ENCODE results near the gene PPP2R2B. TPM values are rescaled to one million over a fixed set of nuclear protein-coding genes. Genes with fewer than 3 reads are reported as not detected.

Gene PPP2R2B
- polyA plus RNA-seq, 2 of the 4 experiments (the other 2 are of a cell fraction): not detected

DNA sequence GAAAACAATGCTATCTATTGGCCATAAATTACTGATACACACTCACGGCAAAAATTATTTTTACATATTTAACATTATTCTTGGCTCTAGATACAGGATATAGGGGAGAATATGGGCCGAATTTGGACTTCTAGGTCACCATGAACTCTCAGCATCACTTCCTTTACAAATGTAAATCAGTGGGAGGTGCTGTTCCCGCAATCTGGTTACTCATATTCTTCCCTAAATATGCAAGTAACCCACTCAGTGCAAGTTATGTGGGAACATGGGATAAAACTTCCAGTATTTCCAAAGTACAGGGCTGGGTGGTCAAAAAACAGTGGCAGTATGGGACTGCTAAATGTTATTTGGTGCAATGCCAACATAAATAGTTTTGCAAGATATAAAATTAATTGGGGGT is 145.6 kb downstream of the PPP2R2B start (continued):
- TF ChIP-seq, protein P1, sequence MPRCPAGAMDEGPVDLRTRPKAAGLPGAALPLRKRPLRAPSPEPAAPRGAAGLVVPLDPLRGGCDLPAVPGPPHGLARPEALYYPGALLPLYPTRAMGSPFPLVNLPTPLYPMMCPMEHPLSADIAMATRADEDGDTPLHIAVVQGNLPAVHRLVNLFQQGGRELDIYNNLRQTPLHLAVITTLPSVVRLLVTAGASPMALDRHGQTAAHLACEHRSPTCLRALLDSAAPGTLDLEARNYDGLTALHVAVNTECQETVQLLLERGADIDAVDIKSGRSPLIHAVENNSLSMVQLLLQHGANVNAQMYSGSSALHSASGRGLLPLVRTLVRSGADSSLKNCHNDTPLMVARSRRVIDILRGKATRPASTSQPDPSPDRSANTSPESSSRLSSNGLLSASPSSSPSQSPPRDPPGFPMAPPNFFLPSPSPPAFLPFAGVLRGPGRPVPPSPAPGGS (IDR thresholded peaks at IDR 0.05): no peak
- TF ChIP-seq CHD2 (IDR thresholded peaks at IDR 0.05; ENCODE audit: low read length, partially characterized antibody) (no peak), CHD4 (IDR thresholded peaks at IDR 0.05; ENCODE audit: borderline replicate concordance) (no peak), RFX5 (IDR thresholded peaks at IDR 0.05) (no peak), NR3C1 (IDR thresholded peaks at IDR 0.05) (no peak), FOSB (CRISPR knock-in tag; IDR thresholded peaks at IDR 0.05) (no peak), FOXS1 (CRISPR knock-in tag; IDR thresholded peaks at IDR 0.05) (no peak), TFCP2L1 (CRISPR knock-in tag; IDR thresholded peaks at IDR 0.05) (no peak)

DNA sequence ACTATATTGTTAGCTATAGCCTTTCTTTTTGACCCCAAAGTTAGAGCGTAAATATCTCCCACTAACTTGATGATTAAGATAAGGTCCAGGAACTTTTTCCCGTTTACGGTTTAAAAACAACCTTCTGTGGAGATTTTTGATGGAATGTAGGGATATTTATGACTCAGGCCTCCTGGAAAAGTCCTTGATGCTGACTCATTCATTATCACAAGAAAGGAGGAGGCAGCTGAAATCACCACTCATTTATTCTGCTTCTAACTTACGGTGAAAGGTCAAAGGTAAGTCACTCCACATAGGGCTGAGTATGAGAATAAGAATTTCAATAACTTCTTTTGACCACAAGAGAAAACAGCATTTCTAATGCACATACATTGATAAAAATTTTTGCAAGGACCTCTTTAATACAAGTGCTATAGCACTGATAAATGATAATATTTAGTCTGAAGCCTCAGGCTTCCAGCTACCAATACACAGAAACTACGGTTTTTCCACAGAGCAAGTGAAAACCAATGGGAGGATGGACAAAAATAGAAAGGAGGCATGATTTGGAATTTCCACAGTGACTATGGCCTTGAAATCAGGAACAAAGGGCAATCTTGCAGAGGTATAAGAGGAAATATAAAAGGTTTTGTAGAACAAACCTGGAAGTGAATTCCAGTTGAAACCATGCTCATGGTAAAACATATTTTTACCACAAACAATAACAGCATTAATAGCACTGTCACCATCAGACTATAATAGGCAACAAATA is 146.5 kb downstream of the PPP2R2B start:
- CTCF ChIA-PET: interaction anchor here (0.6 kb wide), 2 partner anchors 146 to 1255 kb away, joined by 3 to 4 read pairs; no protein-coding TSS in a partner anchor
- no peak for TF ChIP-seq ZNF302 (CRISPR knock-in tag; IDR thresholded peaks at IDR 0.05)
- peak; percentile 63 for TF ChIP-seq FOSL2 (IDR thresholded peaks at IDR 0.05)
- peak; percentile 80 for TF ChIP-seq FOSL2 (CRISPR knock-in tag; IDR thresholded peaks at IDR 0.05)
- TF ChIP-seq HOXB5 (CRISPR knock-in tag; IDR thresholded peaks at IDR 0.05): no peak
- TF ChIP-seq GATA3 (IDR thresholded peaks at IDR 0.05; ENCODE audit: borderline replicate concordance): peak; percentile 77; the same call in 1 of the 2 replicates
- TF ChIP-seq JUNB (IDR thresholded peaks at IDR 0.05): peak; percentile 82
- TF ChIP-seq SMC3 (IDR thresholded peaks at IDR 0.05): no peak
- TF ChIP-seq, protein P2, sequence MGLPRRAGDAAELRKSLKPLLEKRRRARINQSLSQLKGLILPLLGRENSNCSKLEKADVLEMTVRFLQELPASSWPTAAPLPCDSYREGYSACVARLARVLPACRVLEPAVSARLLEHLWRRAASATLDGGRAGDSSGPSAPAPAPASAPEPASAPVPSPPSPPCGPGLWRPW (IDR thresholded peaks at IDR 0.05): no peak
- TF ChIP-seq FOXS1 (CRISPR knock-in tag; IDR thresholded peaks at IDR 0.05): no peak
- 0 out of 2 replicates have a peak, but pooled peaks have one; percentile 10 for TF ChIP-seq NFE2L2 (conservative IDR thresholded peaks at IDR 0.05; ENCODE audit: low read length)
- no peak for TF ChIP-seq CHD2 (IDR thresholded peaks at IDR 0.05; ENCODE audit: low read length, partially characterized antibody)
- TF ChIP-seq JUN (IDR thresholded peaks at IDR 0.05): no peak
- TF ChIP-seq ZSCAN20 (CRISPR knock-in tag; IDR thresholded peaks at IDR 0.05): no peak
- TF ChIP-seq HOXA7 (CRISPR knock-in tag; IDR thresholded peaks at IDR 0.05): no peak
- no peak for TF ChIP-seq EHF (CRISPR knock-in tag; IDR thresholded peaks at IDR 0.05)
- no peak for TF ChIP-seq PHF8 (IDR thresholded peaks at IDR 0.05; ENCODE audit: borderline replicate concordance, low read depth)
- TF ChIP-seq, protein P3, sequence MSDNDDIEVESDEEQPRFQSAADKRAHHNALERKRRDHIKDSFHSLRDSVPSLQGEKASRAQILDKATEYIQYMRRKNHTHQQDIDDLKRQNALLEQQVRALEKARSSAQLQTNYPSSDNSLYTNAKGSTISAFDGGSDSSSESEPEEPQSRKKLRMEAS (IDR thresholded peaks at IDR 0.05): no peak
- no peak for TF ChIP-seq POLR2A (IDR thresholded peaks at IDR 0.05; ENCODE audit: low read length)
- TF ChIP-seq, protein P4, sequence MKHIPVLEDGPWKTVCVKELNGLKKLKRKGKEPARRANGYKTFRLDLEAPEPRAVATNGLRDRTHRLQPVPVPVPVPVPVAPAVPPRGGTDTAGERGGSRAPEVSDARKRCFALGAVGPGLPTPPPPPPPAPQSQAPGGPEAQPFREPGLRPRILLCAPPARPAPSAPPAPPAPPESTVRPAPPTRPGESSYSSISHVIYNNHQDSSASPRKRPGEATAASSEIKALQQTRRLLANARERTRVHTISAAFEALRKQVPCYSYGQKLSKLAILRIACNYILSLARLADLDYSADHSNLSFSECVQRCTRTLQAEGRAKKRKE (CRISPR knock-in tag; IDR thresholded peaks at IDR 0.05; ENCODE audit: low read depth): no peak
- TF ChIP-seq HEYL (CRISPR knock-in tag; IDR thresholded peaks at IDR 0.05): no peak
- no peak for TF ChIP-seq RAD21 (conservative IDR thresholded peaks at IDR 0.05 in 1 of 2, IDR thresholded peaks at IDR 0.05 in 1 of 2)
- TF ChIP-seq, protein P5, sequence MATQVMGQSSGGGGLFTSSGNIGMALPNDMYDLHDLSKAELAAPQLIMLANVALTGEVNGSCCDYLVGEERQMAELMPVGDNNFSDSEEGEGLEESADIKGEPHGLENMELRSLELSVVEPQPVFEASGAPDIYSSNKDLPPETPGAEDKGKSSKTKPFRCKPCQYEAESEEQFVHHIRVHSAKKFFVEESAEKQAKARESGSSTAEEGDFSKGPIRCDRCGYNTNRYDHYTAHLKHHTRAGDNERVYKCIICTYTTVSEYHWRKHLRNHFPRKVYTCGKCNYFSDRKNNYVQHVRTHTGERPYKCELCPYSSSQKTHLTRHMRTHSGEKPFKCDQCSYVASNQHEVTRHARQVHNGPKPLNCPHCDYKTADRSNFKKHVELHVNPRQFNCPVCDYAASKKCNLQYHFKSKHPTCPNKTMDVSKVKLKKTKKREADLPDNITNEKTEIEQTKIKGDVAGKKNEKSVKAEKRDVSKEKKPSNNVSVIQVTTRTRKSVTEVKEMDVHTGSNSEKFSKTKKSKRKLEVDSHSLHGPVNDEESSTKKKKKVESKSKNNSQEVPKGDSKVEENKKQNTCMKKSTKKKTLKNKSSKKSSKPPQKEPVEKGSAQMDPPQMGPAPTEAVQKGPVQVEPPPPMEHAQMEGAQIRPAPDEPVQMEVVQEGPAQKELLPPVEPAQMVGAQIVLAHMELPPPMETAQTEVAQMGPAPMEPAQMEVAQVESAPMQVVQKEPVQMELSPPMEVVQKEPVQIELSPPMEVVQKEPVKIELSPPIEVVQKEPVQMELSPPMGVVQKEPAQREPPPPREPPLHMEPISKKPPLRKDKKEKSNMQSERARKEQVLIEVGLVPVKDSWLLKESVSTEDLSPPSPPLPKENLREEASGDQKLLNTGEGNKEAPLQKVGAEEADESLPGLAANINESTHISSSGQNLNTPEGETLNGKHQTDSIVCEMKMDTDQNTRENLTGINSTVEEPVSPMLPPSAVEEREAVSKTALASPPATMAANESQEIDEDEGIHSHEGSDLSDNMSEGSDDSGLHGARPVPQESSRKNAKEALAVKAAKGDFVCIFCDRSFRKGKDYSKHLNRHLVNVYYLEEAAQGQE (IDR thresholded peaks at IDR 0.05): no peak
- no peak for TF ChIP-seq CBX8 (IDR thresholded peaks at IDR 0.05)
- TF ChIP-seq MAFK (IDR thresholded peaks at IDR 0.05; ENCODE audit: partially characterized antibody): peak; percentile 88
- TF ChIP-seq CEBPB (IDR thresholded peaks at IDR 0.05): no peak
- TF ChIP-seq, protein P6, sequence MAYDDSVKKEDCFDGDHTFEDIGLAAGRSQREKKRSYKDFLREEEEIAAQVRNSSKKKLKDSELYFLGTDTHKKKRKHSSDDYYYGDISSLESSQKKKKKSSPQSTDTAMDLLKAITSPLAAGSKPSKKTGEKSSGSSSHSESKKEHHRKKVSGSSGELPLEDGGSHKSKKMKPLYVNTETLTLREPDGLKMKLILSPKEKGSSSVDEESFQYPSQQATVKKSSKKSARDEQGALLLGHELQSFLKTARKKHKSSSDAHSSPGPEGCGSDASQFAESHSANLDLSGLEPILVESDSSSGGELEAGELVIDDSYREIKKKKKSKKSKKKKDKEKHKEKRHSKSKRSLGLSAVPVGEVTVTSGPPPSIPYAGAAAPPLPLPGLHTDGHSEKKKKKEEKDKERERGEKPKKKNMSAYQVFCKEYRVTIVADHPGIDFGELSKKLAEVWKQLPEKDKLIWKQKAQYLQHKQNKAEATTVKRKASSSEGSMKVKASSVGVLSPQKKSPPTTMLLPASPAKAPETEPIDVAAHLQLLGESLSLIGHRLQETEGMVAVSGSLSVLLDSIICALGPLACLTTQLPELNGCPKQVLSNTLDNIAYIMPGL (CRISPR knock-in tag; IDR thresholded peaks at IDR 0.05; ENCODE audit: borderline replicate concordance): no peak
- TF ChIP-seq BHLHE40 (IDR thresholded peaks at IDR 0.05; ENCODE audit: low read depth, low read length): no peak

More for the DNA sequence above, 146.5 kb downstream of the PPP2R2B start:
- 1% methylated on average over 5 of the region's 5 CpGs for WGBS (ENCODE audit: missing lambda C conversion rate)
- DNase-seq (ENCODE audit: low read depth in 1 of 2, low spot score in 1 of 2) (peak; percentile 29 to 60), ATAC-seq (peak; percentile 89 to 93), FAIRE-seq (peak; percentile 63)
- Histone ChIP-seq H3K4me3 (no peak overlapping the region), H3K27ac (peak overlapping the region; percentile 49 to 76; a peak in 4 of 6 replicates), H3K4me1 (peaks cover 20% of the 10 kb centered on the region), H3K9me3 (peaks cover 12% of the 10 kb centered on the region; the same call in 1 of the 3 replicates), H3K4me2 (peak overlapping the region; percentile 63)
- POLR2A ChIA-PET: no interaction called here
